Measurements from ENCODE around the gene LBX1.

The LBX1 gene

GRCh38 chr10:101224910-101225823 is 4.1 kb downstream of the LBX1 start:
- no peak for DNase-seq

- no peak for DNase-seq
Measured at GRCh38 chr10:101224060-101224909, 5.0 kb downstream of the LBX1 start.

GRCh38 chr10:101223274-101224059 is 5.8 kb downstream of the LBX1 start:
- DNase-seq, result no peak

GRCh38 chr10:101222683-101223273 is 6.5 kb downstream of the LBX1 start:
- no peak for DNase-seq

- no peak for DNase-seq
Measured at GRCh38 chr10:101221963-101222531, 7.2 kb downstream of the LBX1 start.

- DNase-seq, result peak; percentile 26
Measured at GRCh38 chr10:101221549-101221948, 7.7 kb downstream of the LBX1 start.

- DNase-seq, result no peak
Measured at GRCh38 chr10:101219946-101220451, 9.3 kb downstream of the LBX1 start.

GRCh38 chr10:101219139-101219945 is 9.9 kb downstream of the LBX1 start:
- DNase-seq, result no peak

GRCh38 chr10:101218351-101219138 is 10.7 kb downstream of the LBX1 start:
- no peak for DNase-seq

GRCh38 chr10:101217450-101218281 is 11.6 kb downstream of the LBX1 start:
- no peak for DNase-seq

- DNase-seq, result no peak
Measured at GRCh38 chr10:101217044-101217425, 12.2 kb downstream of the LBX1 start.

- no peak for DNase-seq
Measured at GRCh38 chr10:101216207-101217043, 12.8 kb downstream of the LBX1 start.

GRCh38 chr10:101215397-101216206 is 13.7 kb downstream of the LBX1 start:
- DNase-seq, result no peak

- DNase-seq, result peak; percentile 50
Measured at GRCh38 chr10:101214446-101215396, 14.5 kb downstream of the LBX1 start.

GRCh38 chr10:101208543-101208942 is 20.7 kb downstream of the LBX1 start:
- no peak for DNase-seq

GRCh38 chr10:101207026-101207425 is 22.2 kb downstream of the LBX1 start:
- DNase-seq, result no peak
